Liver (tissue), 9 donors: ENCODE measurements around the gene SMIM23. TPM values are rescaled to one million over a fixed set of nuclear protein-coding genes. Genes with fewer than 3 reads are reported as not detected.

Experiments used
- DNase-seq: peaks from one replicate; pipeline ENCODE4 v3.0.0-alpha.2; 2017; ENCODE audit warnings: low spot score
- H3K27ac ChIP-seq, 2 donors: one replicate each; pipeline ENCODE4 v1.7.0; 2013; ENCODE audit warnings: inconsistent platforms in 2 of 2, low read length in 2 of 2, control low read depth in 1 of 2, low read depth in 1 of 2, mild to moderate bottlenecking in 1 of 2
- H3K27me3 ChIP-seq, 4 donors: one replicate each; pipeline versions ENCODE4 v1.6.1 to v1.7.0; 2013; ENCODE audit warnings: low read length in 3 of 4, inconsistent platforms in 1 of 4, mild to moderate bottlenecking in 1 of 4, moderate library complexity in 1 of 4; ENCODE audit not compliant: control insufficient read depth in 4 of 4, insufficient read depth in 4 of 4
- H3K36me3 ChIP-seq, 4 donors: one replicate each; pipeline versions ENCODE4 v1.6.1 to v1.7.0; 2013; ENCODE audit warnings: low read length in 3 of 4, mild to moderate bottlenecking in 3 of 4, low read depth in 1 of 4, moderate library complexity in 1 of 4; ENCODE audit not compliant: control insufficient read depth in 4 of 4, insufficient read depth in 3 of 4
- H3K4me1 ChIP-seq, 4 donors: one replicate each; pipeline versions ENCODE4 v1.6.1 to v1.7.0; 2013; ENCODE audit warnings: low read length in 3 of 4, mild to moderate bottlenecking in 3 of 4, moderate library complexity in 1 of 4; ENCODE audit not compliant: control insufficient read depth in 4 of 4, insufficient read depth in 4 of 4
- H3K4me3 ChIP-seq, 3 donors: one replicate each; pipeline versions ENCODE4 v1.6.1 to v1.7.0; 2013; ENCODE audit warnings: low read length in 3 of 3, control low read depth in 1 of 3, low read depth in 1 of 3, mild to moderate bottlenecking in 1 of 3
- H3K9ac ChIP-seq, 2 donors: one replicate each; pipeline ENCODE4 v1.7.0; 2013; ENCODE audit warnings: low read length in 2 of 2, mild to moderate bottlenecking in 2 of 2, moderate library complexity in 2 of 2, control low read depth in 1 of 2, low read depth in 1 of 2
- H3K9me3 ChIP-seq, 4 donors: one replicate each; pipeline versions ENCODE4 v1.6.1 to v1.7.0; 2013; ENCODE audit warnings: low read length in 3 of 4; ENCODE audit not compliant: control insufficient read depth in 4 of 4
- CTCF ChIP-seq: fragments of 150-350 bp; IDR thresholded peaks from 2 replicates; pipeline ENCODE4 v1.5.1; 2017; ENCODE audit warnings: improper control_type of control experiment, low read depth, low read length; ENCODE audit not compliant: missing input control
- EGR1 ChIP-seq, 2 donors: IDR thresholded peaks; 2 replicates each; pipeline ENCODE4 v1.6.1; 2016 to 2018; ENCODE audit warnings: antibody characterized with exemption in 2 of 2, low read depth in 2 of 2
- FOXA1 ChIP-seq: IDR thresholded peaks from 2 replicates; pipeline ENCODE4 v1.6.1; 2016; ENCODE audit warnings: antibody characterized with exemption
- FOXA2 ChIP-seq: IDR thresholded peaks from 2 replicates; pipeline ENCODE4 v1.6.1; 2016; ENCODE audit warnings: antibody characterized with exemption
- GABPA ChIP-seq, 2 donors: IDR thresholded peaks in 1 of 2; conservative IDR thresholded peaks in 1 of 2; 2 replicates each; pipeline ENCODE4 v1.6.1; 2016; ENCODE audit warnings: antibody characterized with exemption in 2 of 2, mild to moderate bottlenecking in 1 of 2, moderate library complexity in 1 of 2
- HNF4A ChIP-seq, 2 donors: conservative IDR thresholded peaks; 2 replicates each; pipeline ENCODE4 v1.6.1; 2016; ENCODE audit warnings: antibody characterized with exemption in 2 of 2, mild to moderate bottlenecking in 2 of 2
- HNF4G ChIP-seq: IDR thresholded peaks from 2 replicates; pipeline ENCODE4 v1.6.1; 2016; ENCODE audit warnings: antibody characterized with exemption
- JUND ChIP-seq, 2 donors: IDR thresholded peaks; 2 replicates each; pipeline ENCODE4 v1.6.1; 2016; ENCODE audit warnings: antibody characterized with exemption in 2 of 2
- NR2F2 ChIP-seq: IDR thresholded peaks from 2 replicates; pipeline ENCODE4 v1.6.1; 2016; ENCODE audit warnings: antibody characterized with exemption
- RAD21 ChIP-seq, 2 donors: IDR thresholded peaks; 2 replicates each; pipeline ENCODE4 v1.6.1; 2016; ENCODE audit warnings: antibody characterized with exemption in 2 of 2, mild to moderate bottlenecking in 2 of 2
- RXRA ChIP-seq, 2 donors: IDR thresholded peaks; 2 replicates each; pipeline ENCODE4 v1.6.1; 2017 to 2018; ENCODE audit warnings: antibody characterized with exemption in 2 of 2, mild to moderate bottlenecking in 1 of 2
- SP1 ChIP-seq: IDR thresholded peaks from 2 replicates; pipeline ENCODE4 v1.6.1; 2018; ENCODE audit warnings: antibody characterized with exemption, mild to moderate bottlenecking
- TAF1 ChIP-seq: conservative IDR thresholded peaks from 2 replicates; pipeline ENCODE4 v1.6.1; 2016; ENCODE audit warnings: antibody characterized with exemption, mild to moderate bottlenecking
- YY1 ChIP-seq: IDR thresholded peaks from 2 replicates; pipeline ENCODE4 v1.6.1; 2016; ENCODE audit warnings: antibody characterized with exemption, mild to moderate bottlenecking
- WGBS: extraction: QIAGEN DNeasy Blood & Tissue Kit; methylation state at CpG from one replicate; pipeline ENCODE4 v1.1.7; 2013; 5-methylcytosine and 5-hydroxymethylcytosine counted together
- polyA plus RNA-seq, 2 donors: library from polyadenylated mRNA; stranded (reverse) in 1 of 2; unstranded in 1 of 2; fragments of 200-250 nt in 1 of 2; fragments of >200 nt in 1 of 2; fragmentation: Nextera tagmentation in 1 of 2; extraction: Ambion mirVana in 1 of 2; gene quantifications; one replicate each; pipeline versions ENCODE4 v1.2.1 to v1.2.3, GENCODE V29; 2013 to 2015
- total RNA-seq, 2 donors: library from RNA; depleted of rRNA; stranded (reverse); fragments of >200 nt; gene quantifications; one replicate each; pipeline ENCODE4 v1.2.3, GENCODE V29; 2014
- TF ChIP-seq, protein P1 (sequence below): IDR thresholded peaks from 2 replicates; pipeline ENCODE4 v1.6.1; 2016; ENCODE audit warnings: antibody characterized with exemption, mild to moderate bottlenecking
- TF ChIP-seq, protein P2 (sequence below): IDR thresholded peaks from 2 replicates; pipeline ENCODE4 v1.6.1; 2016; ENCODE audit warnings: antibody characterized with exemption
- TF ChIP-seq, protein P3 (sequence below): IDR thresholded peaks from 2 replicates; pipeline ENCODE4 v1.6.1; 2016; ENCODE audit warnings: antibody characterized with exemption
- TF ChIP-seq, protein P4 (sequence below): IDR thresholded peaks from 2 replicates; pipeline ENCODE4 v1.6.1; 2016; ENCODE audit warnings: antibody characterized with exemption
- donor health status: healthy.
- donor health status: healthy.
- donor health status: healthy.
- donor health status: healthy.
- donor health status: healthy.

Gene SMIM23
- total and polyA plus RNA-seq, 4 donors: not detected

DNA sequence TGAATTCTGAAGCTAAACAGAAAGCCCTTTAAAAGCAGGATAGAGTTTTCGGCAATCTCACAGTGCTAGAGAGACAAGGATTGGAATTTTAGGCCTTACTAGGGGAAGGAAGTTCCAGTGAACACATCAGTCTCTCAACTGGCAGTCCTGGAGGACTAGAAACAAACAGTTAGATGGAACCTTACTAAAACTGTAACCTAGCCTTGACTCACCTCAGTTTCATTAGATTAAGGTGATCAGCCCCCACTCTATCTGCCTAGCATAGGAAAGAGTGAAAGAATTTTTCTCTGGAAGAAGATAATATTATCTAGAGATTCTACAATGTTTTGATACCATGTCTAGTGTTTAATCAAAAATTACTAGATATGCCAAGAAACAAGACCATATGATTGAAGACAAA is 25.8 kb upstream of the SMIM23 start:
- Histone ChIP-seq H3K27me3 (no peaks in the 10 kb centered on the region), H3K4me1 (peaks cover 0 to 7% (median 0%) of the 10 kb centered on the region in 4 donors), H3K36me3 (no peaks in the 10 kb centered on the region), H3K27ac (no peak overlapping the region), H3K9me3 (peaks cover 0 to 3% (median 0%) of the 10 kb centered on the region in 4 donors), H3K4me3 (no peak overlapping the region), H3K9ac (no peak overlapping the region)
- 91% methylated on average over 1 of the region's 1 CpG for WGBS
- no peak for TF ChIP-seq CTCF
- no peak for TF ChIP-seq FOXA1
- no peak for DNase-seq

DNA sequence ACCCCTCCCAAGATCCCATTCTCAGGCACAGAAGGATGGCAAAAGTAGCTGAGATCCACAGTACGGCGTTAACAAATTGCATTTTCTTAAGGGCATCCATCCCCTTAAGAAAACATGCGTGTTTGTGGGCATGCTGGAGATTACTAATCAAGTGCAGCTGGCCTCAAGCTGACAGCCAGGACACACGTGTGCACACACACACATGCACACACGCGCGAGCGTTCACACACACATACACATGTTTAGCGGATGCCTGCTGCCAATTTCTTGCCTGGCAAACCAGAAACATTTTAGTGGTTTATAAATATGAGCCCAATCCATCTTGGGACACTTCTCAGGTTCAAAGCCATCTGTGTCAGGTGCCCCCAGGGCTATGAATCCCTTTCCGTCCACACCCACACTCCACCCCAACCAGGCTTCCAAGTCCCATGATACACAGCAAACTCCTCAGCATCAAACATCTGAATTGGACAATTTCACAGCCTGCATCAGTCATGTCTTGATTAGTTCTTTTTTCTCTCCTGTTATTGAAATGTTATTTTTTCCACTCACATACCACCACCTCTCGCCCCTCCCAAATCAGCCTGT is 23.5 kb upstream of the SMIM23 start:
- Histone ChIP-seq H3K9me3 (peaks cover 0 to 8% (median 3%) of the 10 kb centered on the region in 4 donors), H3K27ac (no peak overlapping the region), H3K4me1 (no peaks in the 10 kb centered on the region), H3K27me3 (peaks cover 0 to 4% (median 0%) of the 10 kb centered on the region in 4 donors), H3K9ac (no peak overlapping the region), H3K4me3 (no peak overlapping the region), H3K36me3 (no peaks in the 10 kb centered on the region)
- 92% methylated on average over 11 of the region's 11 CpGs for WGBS
- no peak for TF ChIP-seq HNF4G
- no peak for TF ChIP-seq EGR1 (IDR thresholded peaks at IDR 0.05; ENCODE audit: low read depth in 2 of 2)
- no peak for TF ChIP-seq NR2F2
- TF ChIP-seq, protein P1, sequence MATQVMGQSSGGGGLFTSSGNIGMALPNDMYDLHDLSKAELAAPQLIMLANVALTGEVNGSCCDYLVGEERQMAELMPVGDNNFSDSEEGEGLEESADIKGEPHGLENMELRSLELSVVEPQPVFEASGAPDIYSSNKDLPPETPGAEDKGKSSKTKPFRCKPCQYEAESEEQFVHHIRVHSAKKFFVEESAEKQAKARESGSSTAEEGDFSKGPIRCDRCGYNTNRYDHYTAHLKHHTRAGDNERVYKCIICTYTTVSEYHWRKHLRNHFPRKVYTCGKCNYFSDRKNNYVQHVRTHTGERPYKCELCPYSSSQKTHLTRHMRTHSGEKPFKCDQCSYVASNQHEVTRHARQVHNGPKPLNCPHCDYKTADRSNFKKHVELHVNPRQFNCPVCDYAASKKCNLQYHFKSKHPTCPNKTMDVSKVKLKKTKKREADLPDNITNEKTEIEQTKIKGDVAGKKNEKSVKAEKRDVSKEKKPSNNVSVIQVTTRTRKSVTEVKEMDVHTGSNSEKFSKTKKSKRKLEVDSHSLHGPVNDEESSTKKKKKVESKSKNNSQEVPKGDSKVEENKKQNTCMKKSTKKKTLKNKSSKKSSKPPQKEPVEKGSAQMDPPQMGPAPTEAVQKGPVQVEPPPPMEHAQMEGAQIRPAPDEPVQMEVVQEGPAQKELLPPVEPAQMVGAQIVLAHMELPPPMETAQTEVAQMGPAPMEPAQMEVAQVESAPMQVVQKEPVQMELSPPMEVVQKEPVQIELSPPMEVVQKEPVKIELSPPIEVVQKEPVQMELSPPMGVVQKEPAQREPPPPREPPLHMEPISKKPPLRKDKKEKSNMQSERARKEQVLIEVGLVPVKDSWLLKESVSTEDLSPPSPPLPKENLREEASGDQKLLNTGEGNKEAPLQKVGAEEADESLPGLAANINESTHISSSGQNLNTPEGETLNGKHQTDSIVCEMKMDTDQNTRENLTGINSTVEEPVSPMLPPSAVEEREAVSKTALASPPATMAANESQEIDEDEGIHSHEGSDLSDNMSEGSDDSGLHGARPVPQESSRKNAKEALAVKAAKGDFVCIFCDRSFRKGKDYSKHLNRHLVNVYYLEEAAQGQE: no peak
- TF ChIP-seq, protein P2, sequence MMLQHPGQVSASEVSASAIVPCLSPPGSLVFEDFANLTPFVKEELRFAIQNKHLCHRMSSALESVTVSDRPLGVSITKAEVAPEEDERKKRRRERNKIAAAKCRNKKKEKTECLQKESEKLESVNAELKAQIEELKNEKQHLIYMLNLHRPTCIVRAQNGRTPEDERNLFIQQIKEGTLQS: no peak
- TF ChIP-seq YY1: no peak
- TF ChIP-seq CTCF: no peak
- TF ChIP-seq FOXA2: no peak
- no peak for TF ChIP-seq RXRA (IDR thresholded peaks at IDR 0.05)
- no peak for TF ChIP-seq TAF1
- TF ChIP-seq SP1: no peak
- no peak for TF ChIP-seq GABPA (IDR thresholded peaks at IDR 0.05 in 1 of 2, conservative IDR thresholded peaks at IDR 0.05 in 1 of 2)
- TF ChIP-seq HNF4A (conservative IDR thresholded peaks at IDR 0.05): no peak
- TF ChIP-seq FOXA1: no peak
- TF ChIP-seq, protein P3, sequence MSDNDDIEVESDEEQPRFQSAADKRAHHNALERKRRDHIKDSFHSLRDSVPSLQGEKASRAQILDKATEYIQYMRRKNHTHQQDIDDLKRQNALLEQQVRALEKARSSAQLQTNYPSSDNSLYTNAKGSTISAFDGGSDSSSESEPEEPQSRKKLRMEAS: no peak
- no peak for TF ChIP-seq JUND (IDR thresholded peaks at IDR 0.05)
- TF ChIP-seq, protein P4, sequence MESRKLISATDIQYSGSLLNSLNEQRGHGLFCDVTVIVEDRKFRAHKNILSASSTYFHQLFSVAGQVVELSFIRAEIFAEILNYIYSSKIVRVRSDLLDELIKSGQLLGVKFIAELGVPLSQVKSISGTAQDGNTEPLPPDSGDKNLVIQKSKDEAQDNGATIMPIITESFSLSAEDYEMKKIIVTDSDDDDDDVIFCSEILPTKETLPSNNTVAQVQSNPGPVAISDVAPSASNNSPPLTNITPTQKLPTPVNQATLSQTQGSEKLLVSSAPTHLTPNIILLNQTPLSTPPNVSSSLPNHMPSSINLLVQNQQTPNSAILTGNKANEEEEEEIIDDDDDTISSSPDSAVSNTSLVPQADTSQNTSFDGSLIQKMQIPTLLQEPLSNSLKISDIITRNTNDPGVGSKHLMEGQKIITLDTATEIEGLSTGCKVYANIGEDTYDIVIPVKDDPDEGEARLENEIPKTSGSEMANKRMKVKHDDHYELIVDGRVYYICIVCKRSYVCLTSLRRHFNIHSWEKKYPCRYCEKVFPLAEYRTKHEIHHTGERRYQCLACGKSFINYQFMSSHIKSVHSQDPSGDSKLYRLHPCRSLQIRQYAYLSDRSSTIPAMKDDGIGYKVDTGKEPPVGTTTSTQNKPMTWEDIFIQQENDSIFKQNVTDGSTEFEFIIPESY: no peak
- TF ChIP-seq RAD21 (IDR thresholded peaks at IDR 0.05): no peak
- no peak for DNase-seq
